Nucleus accumbens (tissue), 56 donors: Measurements from ENCODE around the gene KLF4.
A peak's percentile ranks its signal among the peaks of the same experiment; 100 is the strongest.

Experiments used
- DNase-seq, 56 donors: peaks; one replicate each; lab custom pipeline; 2025; lab: John Stamatoyannopoulos, UW

The KLF4 gene

DNA sequence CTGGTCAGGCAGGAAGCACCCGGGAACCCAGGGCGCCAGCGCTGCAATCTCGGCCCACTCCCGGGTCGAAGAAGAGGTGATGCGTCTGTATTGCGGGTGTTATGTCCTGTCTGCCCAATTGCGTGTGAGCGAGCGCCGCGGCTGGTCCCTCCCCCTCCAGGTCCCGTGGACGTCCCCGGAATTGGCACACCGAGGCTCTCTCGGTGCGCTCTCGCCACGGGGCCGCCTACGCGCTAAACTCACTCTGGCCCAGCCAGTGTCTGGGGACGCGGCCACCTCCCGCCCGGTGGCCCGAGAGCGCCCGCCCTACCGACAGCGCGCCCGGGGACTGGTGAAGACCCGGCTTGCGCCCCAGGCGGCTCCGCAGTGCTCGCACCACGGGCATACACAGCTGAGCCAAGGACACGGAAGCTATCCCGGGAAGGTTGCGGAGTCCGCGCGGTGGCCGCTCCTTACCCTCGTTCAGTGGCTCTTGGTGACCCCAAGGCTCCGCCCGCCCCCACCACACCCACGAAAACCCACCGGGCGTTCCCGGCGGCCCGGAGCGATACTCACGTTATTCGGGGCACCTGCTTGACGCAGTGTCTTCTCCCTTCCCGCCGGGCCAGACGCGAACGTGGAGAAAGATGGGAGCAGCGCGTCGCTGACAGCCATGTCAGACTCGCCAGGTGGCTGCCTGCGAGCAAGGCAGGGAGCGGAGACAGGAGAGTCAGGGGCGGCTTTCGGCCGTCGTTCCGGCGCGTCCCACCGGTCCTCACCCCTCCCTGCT is 1.0 kb downstream of the KLF4 start:
- peak in 24 of 56 donors; percentile 4 to 56 (median 20) for DNase-seq

DNA sequence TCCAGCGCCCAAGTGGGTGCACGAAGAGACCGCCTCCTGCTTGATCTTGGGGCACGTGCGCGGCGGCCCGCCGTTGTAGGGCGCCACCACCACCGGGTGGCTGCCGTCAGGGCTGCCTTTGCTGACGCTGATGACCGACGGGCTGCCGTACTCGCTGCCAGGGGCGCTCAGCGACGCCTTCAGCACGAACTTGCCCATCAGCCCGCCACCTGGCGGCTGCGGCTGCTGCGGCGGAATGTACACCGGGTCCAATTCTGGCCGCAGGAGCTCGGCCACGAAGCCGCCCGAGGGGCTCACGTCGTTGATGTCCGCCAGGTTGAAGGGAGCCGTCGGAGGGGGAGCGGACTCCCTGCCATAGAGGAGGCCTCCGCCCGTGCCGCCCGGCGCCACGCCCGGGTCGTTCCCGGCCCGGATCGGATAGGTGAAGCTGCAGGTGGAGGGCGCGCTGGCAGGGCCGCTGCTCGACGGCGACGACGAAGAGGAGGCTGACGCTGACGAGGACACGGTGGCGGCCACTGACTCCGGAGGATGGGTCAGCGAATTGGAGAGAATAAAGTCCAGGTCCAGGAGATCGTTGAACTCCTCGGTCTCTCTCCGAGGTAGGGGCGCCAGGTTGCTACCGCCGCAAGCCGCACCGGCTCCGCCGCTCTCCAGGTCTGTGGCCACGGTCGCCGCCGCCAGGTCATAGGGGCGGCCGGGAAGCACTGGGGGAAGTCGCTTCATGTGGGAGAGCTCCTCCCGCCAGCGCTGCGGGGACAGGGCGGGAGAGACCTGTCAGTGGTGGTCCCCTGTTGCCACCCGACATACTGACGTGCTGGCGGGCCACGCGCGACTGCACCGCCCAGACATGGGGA is 1.8 kb downstream of the KLF4 start:
- DNase-seq, result peak in 10 of 56 donors; percentile 2 to 44 (median 8)

DNA sequence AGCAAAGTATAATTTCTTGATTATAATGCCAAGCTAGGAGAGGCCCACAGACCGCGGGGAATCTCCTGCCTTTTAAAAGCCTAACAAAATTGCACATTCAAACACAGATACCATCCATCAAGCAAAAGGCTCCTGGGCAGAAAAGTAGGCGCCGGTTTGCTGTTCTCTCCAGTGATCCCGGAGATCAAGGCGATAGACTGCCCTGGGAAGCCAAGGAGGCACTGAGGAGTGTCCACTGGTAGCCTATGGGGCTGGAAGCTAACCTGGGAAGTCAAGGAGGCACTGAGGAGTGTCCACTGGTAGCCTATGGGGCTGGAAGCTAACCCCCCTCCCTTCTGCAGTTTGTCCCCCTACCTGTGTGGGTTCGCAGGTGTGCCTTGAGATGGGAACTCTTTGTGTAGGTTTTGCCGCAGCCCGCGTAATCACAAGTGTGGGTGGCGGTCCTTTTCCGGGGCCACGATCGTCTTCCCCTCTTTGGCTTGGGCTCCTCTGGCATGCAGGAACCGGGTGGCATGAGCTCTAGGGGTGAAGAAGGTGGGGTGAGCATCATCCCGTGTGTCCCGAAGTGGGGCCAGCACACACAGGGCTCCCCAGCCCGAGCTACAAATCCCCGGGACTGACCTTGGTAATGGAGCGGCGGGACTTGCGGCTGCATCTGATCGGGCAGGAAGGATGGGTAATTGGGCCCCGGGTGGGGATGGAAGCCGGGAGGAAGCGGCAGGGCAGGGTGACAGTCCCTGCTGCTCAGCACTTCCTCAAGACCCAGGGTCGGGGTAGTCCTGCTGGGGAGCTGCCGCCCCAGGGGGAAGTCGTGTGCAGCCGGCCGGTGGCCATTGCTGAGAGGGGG is 2.7 kb downstream of the KLF4 start:
- DNase-seq, result peak in 4 of 56 donors; percentile 1 to 35 (median 3)

DNA sequence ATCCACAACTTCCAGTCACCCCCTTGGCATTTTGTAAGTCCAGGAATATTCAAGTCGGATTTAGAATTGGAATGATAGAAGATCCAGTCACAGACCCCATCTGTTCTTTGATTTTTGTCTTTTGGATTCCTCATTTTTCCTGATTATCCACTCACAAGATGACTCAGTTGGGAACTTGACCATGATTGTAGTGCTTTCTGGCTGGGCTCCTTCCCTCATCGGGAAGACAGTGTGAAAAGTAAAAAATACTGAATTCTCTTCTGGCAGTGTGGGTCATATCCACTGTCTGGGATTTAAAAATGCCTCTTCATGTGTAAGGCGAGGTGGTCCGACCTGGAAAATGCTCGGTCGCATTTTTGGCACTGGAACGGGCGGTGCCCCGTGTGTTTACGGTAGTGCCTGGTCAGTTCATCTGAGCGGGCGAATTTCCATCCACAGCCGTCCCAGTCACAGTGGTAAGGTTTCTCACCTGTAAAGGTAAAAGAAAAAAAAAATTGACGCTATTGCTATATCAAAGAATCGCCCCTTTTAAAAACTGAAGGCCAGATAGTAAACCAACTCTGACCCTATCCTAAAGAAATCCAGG is 4.0 kb downstream of the KLF4 start:
- DNase-seq, result no peak

DNA sequence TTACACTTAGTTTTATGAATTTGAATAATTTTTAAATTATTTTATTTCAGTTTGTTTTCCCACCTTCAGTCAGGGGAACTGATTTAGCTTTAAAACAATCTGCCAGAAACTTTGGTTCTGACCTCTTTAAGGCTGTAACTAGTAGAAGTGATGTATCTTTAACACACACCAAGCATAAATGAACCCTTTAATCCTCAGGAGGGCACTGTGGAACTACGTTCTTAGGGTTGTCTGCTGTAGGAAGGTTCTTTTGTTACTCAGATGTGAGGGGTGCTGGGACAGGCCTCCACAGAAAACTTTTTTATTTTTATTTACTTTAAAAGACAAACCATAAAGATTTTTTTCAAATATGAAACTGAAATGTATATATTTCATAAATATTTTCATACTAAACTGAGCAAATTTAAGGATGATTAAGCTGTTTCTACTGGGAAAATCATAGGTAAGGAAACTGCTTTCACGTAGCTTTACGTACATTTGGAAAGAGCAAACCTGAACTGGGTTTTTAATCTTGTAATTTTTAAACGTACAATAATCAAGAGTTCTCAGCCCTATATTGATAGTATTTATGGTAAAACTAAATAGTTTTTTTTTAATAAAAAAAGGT is 5.3 kb downstream of the KLF4 start:
- peak in 12 of 56 donors; percentile 1 to 44 (median 13) for DNase-seq

DNA sequence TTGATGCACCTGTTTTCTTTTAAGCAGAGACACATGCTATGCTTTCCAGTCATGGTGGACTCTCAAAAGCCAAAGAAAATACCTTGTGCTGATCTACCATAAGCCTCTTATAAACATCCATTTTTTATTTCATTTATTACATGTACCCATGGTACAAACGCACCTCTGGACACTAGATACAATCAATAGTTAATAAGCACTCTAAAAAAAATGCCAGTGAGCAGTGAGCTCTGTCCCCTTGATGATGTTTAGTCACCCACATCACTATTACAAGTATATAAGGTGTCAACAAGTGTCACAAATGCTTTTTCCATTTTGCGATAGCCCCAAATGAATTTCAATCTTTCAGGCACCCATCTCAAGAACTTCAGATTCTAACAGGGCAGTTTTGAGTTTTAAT is 5.9 kb downstream of the KLF4 start:
- DNase-seq, result no peak

DNA sequence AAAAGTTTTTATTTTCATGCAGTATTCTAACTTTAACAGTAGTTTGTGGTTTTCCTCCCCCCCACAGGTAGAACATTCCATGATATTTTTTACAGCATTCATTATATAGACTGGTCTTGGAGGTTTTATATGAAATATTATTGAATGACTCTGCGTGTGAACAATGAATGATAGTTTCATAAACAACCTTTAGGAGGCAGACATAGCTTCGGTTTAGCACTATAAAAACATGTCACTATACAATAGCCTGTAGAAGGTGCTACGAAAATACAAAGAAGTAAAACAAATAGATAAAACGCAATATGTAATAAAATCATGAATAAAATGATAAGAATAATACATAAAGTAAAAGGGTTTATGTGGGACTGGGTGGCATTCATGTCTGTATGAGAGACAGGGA is 8.5 kb downstream of the KLF4 start:
- DNase-seq, result no peak

DNA sequence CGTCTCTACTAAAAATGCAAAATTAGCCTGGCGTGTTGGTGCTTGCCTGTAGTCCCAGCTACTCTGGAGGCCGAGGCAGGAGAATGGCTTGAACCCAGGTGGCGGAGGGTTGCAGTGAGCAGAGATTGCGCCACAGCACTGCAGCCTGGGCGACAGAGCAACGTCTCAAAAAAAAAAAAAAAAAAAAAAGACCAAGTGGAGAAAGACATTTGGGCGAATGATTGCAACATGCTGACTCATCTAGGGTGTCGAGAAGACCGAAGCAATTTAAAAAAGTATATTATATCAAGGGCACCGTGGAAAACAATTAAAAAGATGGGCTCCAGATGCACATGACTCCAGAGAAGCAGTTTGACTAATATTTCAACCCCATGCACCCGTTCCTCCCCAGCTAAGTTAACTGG is 9.2 kb downstream of the KLF4 start:
- no peak for DNase-seq

DNA sequence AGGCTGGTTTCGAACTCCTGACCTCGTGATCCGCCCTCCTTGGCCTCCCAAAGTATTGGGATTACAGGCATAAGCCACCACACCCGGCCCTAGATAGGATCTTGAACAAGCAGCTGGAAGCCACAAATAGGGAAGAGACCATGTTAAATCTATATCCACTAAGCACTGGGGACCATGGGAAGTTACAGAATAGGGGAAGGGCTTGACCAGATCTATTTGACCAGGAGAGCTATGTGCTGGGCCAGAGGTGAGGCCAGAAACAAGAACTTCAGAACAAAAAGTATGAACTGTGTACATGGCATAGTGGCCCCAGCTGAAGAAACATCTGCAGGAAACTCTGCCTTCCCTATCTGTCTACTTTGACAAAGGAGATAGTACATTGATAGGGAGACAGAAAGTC is 10.8 kb downstream of the KLF4 start:
- DNase-seq, result no peak

DNA sequence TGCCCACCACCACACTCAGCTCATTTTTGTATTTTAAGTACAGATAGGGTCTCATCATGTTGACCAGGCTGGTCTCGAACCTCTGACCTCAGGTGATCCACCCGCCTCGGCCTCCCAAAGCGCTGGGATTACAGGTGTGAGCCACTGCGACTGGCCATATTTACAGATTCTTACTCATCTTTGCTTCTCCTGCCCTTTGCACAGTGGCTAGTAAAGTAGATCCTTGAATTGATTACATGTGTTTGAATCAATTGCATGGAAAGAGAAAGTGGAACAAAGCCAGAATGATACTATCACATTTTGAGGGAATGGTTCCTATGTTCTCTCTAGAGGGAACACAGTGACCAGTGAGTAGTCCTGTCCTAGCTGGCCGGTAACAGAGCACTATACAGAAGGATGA is 15.4 kb downstream of the KLF4 start:
- DNase-seq, result no peak

DNA sequence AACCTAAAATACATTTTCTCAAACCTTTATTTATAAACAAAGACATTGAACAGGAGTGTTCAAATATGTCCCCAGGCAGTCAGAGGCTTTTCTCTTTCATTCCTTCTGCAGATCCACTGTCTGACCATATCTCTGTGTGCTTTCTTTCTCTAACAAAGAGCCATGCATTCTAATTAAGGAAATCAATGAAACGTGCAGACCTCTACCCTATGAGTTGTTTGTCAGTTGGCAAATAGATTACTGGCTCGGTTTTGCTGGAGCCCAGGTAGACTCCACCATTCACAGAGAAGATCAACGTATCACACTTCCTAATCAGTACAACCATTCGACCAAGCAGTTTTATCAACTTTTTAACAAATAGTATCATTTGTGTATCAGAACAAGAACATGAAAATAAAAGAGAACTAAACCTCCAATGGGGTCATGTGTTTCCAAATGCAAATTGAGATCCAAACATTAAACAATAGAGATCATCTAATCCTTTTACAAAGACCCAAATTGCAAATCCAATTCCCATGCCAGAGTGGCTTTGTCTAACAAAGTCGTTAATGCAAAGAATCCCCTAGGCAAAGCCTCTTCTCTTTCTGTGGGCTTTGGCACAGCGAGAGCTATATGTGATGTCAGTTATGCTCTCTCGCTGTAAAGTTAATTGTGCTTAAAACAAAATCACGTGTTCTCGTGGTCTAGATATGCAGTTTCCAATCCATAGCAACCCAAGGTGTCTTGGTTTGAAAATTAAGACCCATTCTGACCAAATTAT is 16.8 kb downstream of the KLF4 start:
- no peak for DNase-seq

DNA sequence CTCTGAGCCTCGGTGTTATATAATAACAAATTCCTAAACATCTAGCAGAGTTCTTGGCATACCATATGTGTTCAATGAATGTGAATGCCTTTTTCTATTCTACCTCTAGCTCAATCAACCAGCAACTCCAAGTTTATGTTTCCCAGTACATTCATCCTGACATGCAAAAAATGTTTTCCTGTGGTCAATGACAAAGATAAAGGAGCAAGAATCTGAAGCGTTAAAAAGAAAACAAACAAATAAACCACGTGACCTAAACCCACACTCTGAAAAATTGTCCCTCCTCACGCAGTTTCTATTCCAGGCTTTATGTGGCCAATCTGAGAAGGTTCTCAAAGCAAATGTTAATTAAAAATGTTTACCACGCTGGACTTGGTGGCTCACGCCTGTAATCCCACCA is 18.0 kb downstream of the KLF4 start:
- DNase-seq, result no peak

DNA sequence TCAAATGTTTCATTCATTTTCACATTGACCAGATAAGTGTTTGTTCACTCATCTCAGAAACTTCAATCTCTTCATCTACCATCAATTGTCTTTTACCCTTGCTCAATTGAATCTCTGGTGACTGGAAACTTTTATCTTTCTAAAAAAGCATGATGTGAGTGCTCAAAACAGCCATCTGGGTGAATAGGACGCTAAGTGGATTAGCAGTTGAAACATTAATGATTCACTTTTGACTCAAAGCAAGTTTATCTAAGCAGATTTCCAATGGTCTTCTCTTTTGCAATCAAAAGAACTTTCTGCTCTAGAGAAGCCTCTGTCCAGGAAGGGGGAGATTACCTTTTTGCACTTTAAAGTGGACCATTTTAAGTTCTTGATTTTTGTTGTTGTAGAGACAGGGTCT is 22.2 kb downstream of the KLF4 start:
- no peak for DNase-seq

DNA sequence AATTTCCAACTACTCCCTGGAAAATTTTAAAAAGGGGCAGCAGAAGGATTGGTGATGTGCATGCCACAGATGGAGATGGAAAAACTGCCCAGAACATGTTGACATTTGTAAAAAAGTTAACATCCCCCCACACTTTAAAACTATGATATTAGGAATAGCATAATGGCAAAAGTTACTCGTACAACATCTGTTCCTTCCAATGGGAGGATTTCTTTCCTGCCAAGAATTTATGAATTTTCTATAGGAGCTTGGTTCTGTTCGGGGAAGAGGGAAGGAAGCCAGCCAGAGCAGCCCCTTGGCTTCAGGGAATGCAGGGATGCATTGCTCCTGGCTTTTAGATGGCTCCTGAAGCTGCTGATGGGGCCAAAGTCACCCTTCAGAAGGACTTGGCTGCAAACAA is 22.7 kb downstream of the KLF4 start:
- no peak for DNase-seq

DNA sequence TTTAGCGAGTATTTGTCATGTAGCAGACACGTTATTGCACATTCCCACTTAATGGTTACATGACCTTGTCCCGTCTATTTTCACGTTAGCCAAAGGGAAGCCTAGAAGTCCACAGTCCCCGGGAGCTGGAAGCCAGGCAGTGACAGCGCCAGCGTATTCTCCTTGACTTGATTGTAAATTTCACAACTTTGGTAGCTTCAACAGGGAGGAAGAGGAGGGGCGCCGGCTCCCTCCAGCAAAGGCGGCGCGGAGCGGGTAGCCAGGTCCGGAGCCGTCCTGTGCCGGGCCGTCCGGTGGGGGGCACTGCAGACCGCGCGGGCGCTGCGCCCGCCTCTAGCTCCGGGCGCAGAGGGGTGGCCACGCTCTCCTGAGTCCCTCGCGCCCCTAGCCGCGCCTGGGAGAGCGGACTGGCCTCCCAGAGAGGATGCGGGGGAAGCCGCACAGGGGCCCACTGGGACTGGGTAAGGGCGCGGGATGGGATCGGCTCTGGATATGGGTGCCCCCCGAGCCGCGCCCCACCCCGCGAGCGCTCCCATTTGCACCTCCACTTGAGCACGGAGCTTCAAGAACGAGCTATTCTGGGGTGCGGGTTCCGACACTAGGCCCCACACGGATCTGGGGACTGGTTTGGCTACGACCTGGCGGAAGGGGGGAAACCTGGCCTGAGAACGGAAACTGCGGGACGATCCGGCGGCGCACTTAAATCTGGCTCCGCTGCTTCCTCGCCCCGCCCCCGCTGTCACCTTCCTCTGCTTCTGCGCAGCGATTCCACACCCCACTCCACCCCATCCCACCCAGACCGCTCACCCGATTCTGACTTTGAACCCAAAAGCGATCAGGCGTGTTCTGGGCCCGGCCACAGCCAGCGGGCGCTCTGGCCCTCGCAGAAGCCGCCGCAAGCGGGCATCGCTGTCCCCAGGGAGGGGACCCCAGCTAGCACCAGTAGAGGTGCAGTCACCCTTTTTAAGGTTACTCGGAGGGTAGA is 23.8 kb downstream of the KLF4 start:
- DNase-seq, result peak in 37 of 56 donors; percentile 1 to 65 (median 24)

DNA sequence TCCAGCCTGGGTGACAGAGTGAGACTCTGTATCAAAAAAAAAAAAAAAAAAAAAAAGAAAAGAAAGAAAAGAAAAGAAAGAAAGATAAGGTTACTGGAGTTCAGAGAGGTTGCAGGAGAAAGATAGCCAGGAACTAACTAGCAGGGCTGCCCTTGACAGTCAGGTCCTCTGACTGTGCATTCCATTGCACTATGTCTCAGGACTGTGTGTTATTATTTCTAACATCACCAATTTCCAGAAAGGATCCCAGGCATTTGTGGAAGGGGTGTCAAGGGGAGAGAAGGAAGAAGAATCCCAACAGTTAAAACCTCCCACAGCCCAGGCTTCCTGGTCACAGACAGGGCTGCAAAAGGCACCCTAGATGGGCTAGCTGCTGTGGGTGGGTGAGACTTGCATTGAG is 25.1 kb downstream of the KLF4 start:
- DNase-seq, result no peak

DNA sequence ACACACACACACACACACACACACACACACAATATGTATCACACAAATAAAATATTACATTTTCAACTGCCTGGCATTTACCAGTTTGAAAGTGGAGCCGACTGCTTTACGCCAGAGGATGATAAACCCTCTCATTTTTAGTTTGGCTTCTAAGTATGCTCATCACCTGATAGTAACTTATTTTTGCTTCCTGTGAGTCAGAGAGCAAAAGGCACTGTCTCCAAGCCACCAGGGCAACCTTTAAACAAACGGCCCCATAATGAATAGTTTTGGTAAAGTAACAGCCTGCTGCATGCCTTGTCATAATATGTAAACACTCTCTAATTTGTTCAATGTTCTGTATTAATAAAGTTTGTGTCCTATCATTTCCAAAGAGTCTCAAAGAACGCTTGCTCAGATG is 26.9 kb downstream of the KLF4 start:
- no peak for DNase-seq
